OCI-LY3 (cell line): ENCODE data around the gene ITGBL1.
A peak's percentile ranks its signal among the peaks of the same experiment; 100 is the strongest.

ENCODE experiments used
- H2AFZ ChIP-seq: fragments of 200-600, 300-600 bp; shearing (Covaris generic); 2 replicates; pipeline ENCODE4 v1.6.0; 2014; ENCODE audit warnings: antibody characterized with exemption, low read depth, low read length
- H3K27ac ChIP-seq: fragments of 200-600, 300-600 bp; sonication (generic); 2 replicates; pipeline ENCODE4 v1.5.1; 2014; ENCODE audit warnings: mild to moderate bottlenecking, low read length, moderate library complexity, mixed read lengths
- H3K27me3 ChIP-seq: fragments of 200-600, 300-600 bp; sonication (generic); 2 replicates; pipeline ENCODE4 v1.6.1; 2014; ENCODE audit warnings: low read depth, low read length, mixed read lengths
- H3K36me3 ChIP-seq: fragments of 200-600, 300-600 bp; sonication (generic); replicated peaks from 2 replicates; pipeline ENCODE3; 2014; ENCODE audit warnings: low read depth, low read length, mixed read lengths
- H3K4me1 ChIP-seq: fragments of 300-600, 200-600 bp; sonication (generic); 2 replicates; pipeline ENCODE4 v1.6.1; 2014; ENCODE audit warnings: low read length, mixed read lengths
- H3K4me2 ChIP-seq: fragments of 200-600, 300-600 bp; sonication (generic); 2 replicates; pipeline ENCODE4 v1.6.1; 2014; ENCODE audit warnings: low read length, mixed read lengths
- H3K4me3 ChIP-seq: fragments of 300-600, 200-600 bp; sonication (generic); 2 replicates; pipeline ENCODE4 v1.5.1; 2014; ENCODE audit warnings: antibody characterized with exemption, mild to moderate bottlenecking, low read length, moderate library complexity
- H3K79me2 ChIP-seq: fragments of 300-600, 200-600 bp; shearing (Covaris generic); 2 replicates; pipeline ENCODE4 v1.6.1; 2014; ENCODE audit warnings: mild to moderate bottlenecking, low read length, mixed read lengths
- H3K9ac ChIP-seq: fragments of 300-600, 200-600 bp; shearing (Covaris generic); 2 replicates; pipeline ENCODE4 v1.6.0; 2014; ENCODE audit warnings: mild to moderate bottlenecking, low read length, moderate library complexity
- H3K9me3 ChIP-seq: fragments of 200-600, 300-600 bp; shearing (Covaris generic); 2 replicates; pipeline ENCODE4 v1.6.1; 2014; ENCODE audit warnings: low read length, mixed read lengths; ENCODE audit not compliant: insufficient read depth
- H4K20me1 ChIP-seq: fragments of 200-600, 300-600 bp; sonication (generic); 2 replicates; pipeline ENCODE4 v1.6.1; 2016; ENCODE audit warnings: low read length, mixed read lengths; ENCODE audit not compliant: insufficient read depth
- CTCF ChIP-seq: fragments of 200-600, 300-600 bp; sonication (generic); IDR thresholded peaks from 2 replicates; pipeline ENCODE4 v1.5.1; 2014; ENCODE audit warnings: antibody characterized with exemption, low read length, low read depth
- EZH2phosphoT487 ChIP-seq: fragments of 200-600 bp; shearing (Covaris generic); IDR thresholded peaks from 2 replicates; pipeline ENCODE4 v1.6.1; 2018; ENCODE audit warnings: antibody characterized with exemption, mixed run types, low read depth

The ITGBL1 gene

GRCh38 chr13:101728615-101729014, 276.1 kb downstream of the ITGBL1 start:
- no peak overlapping the region for H3K9ac ChIP-seq
- H3K36me3 ChIP-seq, result no peaks in the 10 kb centered on the region
- no peaks in the 10 kb centered on the region for H3K4me1 ChIP-seq
- H3K9me3 ChIP-seq, result no peaks in the 10 kb centered on the region
- H3K4me3 ChIP-seq, result no peak overlapping the region
- peaks cover 3% of the 10 kb centered on the region; the same call in 1 of the 2 replicates for H3K27me3 ChIP-seq
- H3K79me2 ChIP-seq, result no peaks in the 10 kb centered on the region
- TF ChIP-seq EZH2phosphoT487 (no peak), CTCF (no peak)
- no peak overlapping the region for H3K4me2 ChIP-seq
- H4K20me1 ChIP-seq, result no peaks in the 10 kb centered on the region
- H3K27ac ChIP-seq, result no peak overlapping the region
- peak overlapping the region; percentile 35; the same call in 1 of the 2 replicates for H2AFZ ChIP-seq

GRCh38 chr13:101730420-101731000, 278.0 kb downstream of the ITGBL1 start:
- H4K20me1 ChIP-seq, result no peaks in the 10 kb centered on the region
- H3K9ac ChIP-seq, result no peak overlapping the region
- no peaks in the 10 kb centered on the region for H3K4me1 ChIP-seq
- H3K4me3 ChIP-seq, result no peak overlapping the region
- H3K79me2 ChIP-seq, result no peaks in the 10 kb centered on the region
- no peak overlapping the region for H2AFZ ChIP-seq
- no peaks in the 10 kb centered on the region for H3K9me3 ChIP-seq
- H3K4me2 ChIP-seq, result no peak overlapping the region
- H3K27me3 ChIP-seq, result peaks cover 3% of the 10 kb centered on the region; the same call in 1 of the 2 replicates
- H3K36me3 ChIP-seq, result no peaks in the 10 kb centered on the region
- H3K27ac ChIP-seq, result no peak overlapping the region
- no peak for TF ChIP-seq CTCF
- no peak for TF ChIP-seq EZH2phosphoT487

GRCh38 chr13:101736566-101736965, 284.1 kb downstream of the ITGBL1 start:
- Histone ChIP-seq H3K4me2 (no peak overlapping the region), H2AFZ (no peak overlapping the region), H3K27ac (no peak overlapping the region), H3K9me3 (no peaks in the 10 kb centered on the region), H3K4me3 (no peak overlapping the region), H3K4me1 (peaks cover 25% of the 10 kb centered on the region), H3K27me3 (no peaks in the 10 kb centered on the region), H3K79me2 (no peaks in the 10 kb centered on the region), H3K36me3 (peaks cover 3% of the 10 kb centered on the region), H3K9ac (no peak overlapping the region), H4K20me1 (no peaks in the 10 kb centered on the region)
- TF ChIP-seq EZH2phosphoT487 (no peak), CTCF (no peak)

- Histone ChIP-seq H3K4me2 (no peak overlapping the region), H3K4me3 (no peak overlapping the region), H3K27ac (no peak overlapping the region), H2AFZ (no peak overlapping the region), H3K9ac (no peak overlapping the region), H3K36me3 (peaks cover 3% of the 10 kb centered on the region), H3K9me3 (no peaks in the 10 kb centered on the region), H3K27me3 (no peaks in the 10 kb centered on the region), H4K20me1 (no peaks in the 10 kb centered on the region), H3K79me2 (no peaks in the 10 kb centered on the region), H3K4me1 (peaks cover 29% of the 10 kb centered on the region)
- TF ChIP-seq CTCF (no peak), EZH2phosphoT487 (no peak)
Measured at GRCh38 chr13:101738336-101738735, 285.9 kb downstream of the ITGBL1 start.
